Ovary (tissue), 9 donors: ENCODE results near the gene C9orf78. TPM values are rescaled to one million over a fixed set of nuclear protein-coding genes. Genes with fewer than 3 reads are reported as not detected.

Experiments
- DNase-seq, 5 donors: peaks; one replicate each; pipeline ENCODE4 v3.0.0-alpha.2; 2019 to 2020
- H3K27ac ChIP-seq, 2 donors: fragments of 200-600 bp; one replicate each; pipeline versions ENCODE4 v1.5.1 to v1.8.0; 2019 to 2022
- H3K27me3 ChIP-seq: fragments of 200-600 bp; one replicate; pipeline ENCODE4 v1.8.0; 2022
- H3K36me3 ChIP-seq: fragments of 200-600 bp; sonication (generic); one replicate; pipeline ENCODE4 v1.5.1; 2019
- H3K4me1 ChIP-seq: one replicate; pipeline ENCODE4 v1.8.1; 2013; ENCODE audit warnings: mild to moderate bottlenecking, moderate library complexity; ENCODE audit not compliant: insufficient read depth
- H3K4me3 ChIP-seq: fragments of 200-600 bp; sonication (generic); one replicate; pipeline ENCODE4 v1.5.1; 2017
- H3K9me3 ChIP-seq, 2 donors: fragments of 200-600 bp in 1 of 2; sonication (generic) in 1 of 2; one replicate each; pipeline versions ENCODE4 v1.5.1 to v1.8.1; 2013 to 2019; ENCODE audit warnings: mild to moderate bottlenecking in 1 of 2, moderate library complexity in 1 of 2
- EP300 ChIP-seq: sonication (generic); formaldehyde crosslinking; IDR thresholded peaks from one replicate; pipeline ENCODE4 v1.6.1; 2017; ENCODE audit warnings: antibody characterized with exemption
- POLR2A ChIP-seq: fragments of 450-650 bp; IDR thresholded peaks from one replicate; pipeline ENCODE4 v1.6.1; 2017; ENCODE audit warnings: antibody characterized with exemption, mild to moderate bottlenecking, moderate library complexity
- WGBS, 3 donors: extraction: QIAGEN DNeasy Blood & Tissue Kit in 1 of 3; methylation state at CpG; one replicate each; pipeline versions ENCODE4 v1.1.5 to v1.1.7; 2013 to 2017; 5-methylcytosine and 5-hydroxymethylcytosine counted together
- intact Hi-C, 4 donors: fragments of 100-400 bp; cut with DNase I; formaldehyde crosslinking; loops; one replicate each; pipeline versions ENCODE4 v1.11.0 to v1.15.1; 2022 to 2023
- polyA plus RNA-seq, 2 donors: library from polyadenylated mRNA; stranded (reverse); fragments of 200-250 nt in 1 of 2; fragments of 350-450 nt in 1 of 2; fragmentation: Illumina TruSeq in 1 of 2; extraction: RNeasy Lipid Tissue Mini Kit (QIAGEN cat#74804) in 1 of 2; gene quantifications; one replicate each; pipeline ENCODE4 v1.2.3, GENCODE V29; 2013 to 2014
- total RNA-seq, 7 donors: library from RNA; depleted of rRNA in 2 of 7; stranded (reverse); fragments of >200 nt in 2 of 7; fragmentation: NEBNext Ultra II Directional in 3 of 7; extraction: Animal tissue kit (Norgen Biotek cat#: 25700) in 3 of 7; gene quantifications; one replicate each; pipeline versions ENCODE4 v1.1.0 to v1.2.4, GENCODE V29; 2016 to 2023
- TF ChIP-seq, protein P1 (sequence below), 3 donors: fragments of 450-650 bp in 2 of 3; fragments of 200-600 bp in 1 of 3; IDR thresholded peaks; one replicate each; pipeline versions ENCODE4 v1.5.1 to v1.8.0; 2016 to 2022; ENCODE audit warnings: antibody characterized with exemption in 3 of 3, mild to moderate bottlenecking in 1 of 3
- donor health status: DM: no; HTN: no; CAD: no; lungs with moderate emphysema.
- donor health status: DM: no; HTN: no; CAD: no.
- donor health status: Bipolar disorder and iron deficiency.
- donor health status: DM: yes; HTN: yes; CAD: no.
- donor health status: DM: no; HTN: no; CAD: no.
- donor health status: DM: yes; HTN: yes; CAD: no.

The C9orf78 gene
- total and polyA plus RNA-seq, 9 donors = 34.1 to 130 (median 38.3) TPM

- DNase-seq = no peak
- Histone ChIP-seq H3K4me3 (no peak overlapping the region), H3K27me3 (no peaks in the 10 kb centered on the region), H3K9me3 (no peaks in the 10 kb centered on the region), H3K36me3 (no peaks in the 10 kb centered on the region), H3K4me1 (no peaks in the 10 kb centered on the region), H3K27ac (no peak overlapping the region)
- intact Hi-C loops = no loop called here
- WGBS, 3 donors = 88 to 97% (median 95%) methylated on average over 7 of the region's 7 CpGs
- no peak for TF ChIP-seq EP300
These were observed 41.7 kb upstream of the C9orf78 start for GRCh38 chr9:129876815-129877214.

DNA sequence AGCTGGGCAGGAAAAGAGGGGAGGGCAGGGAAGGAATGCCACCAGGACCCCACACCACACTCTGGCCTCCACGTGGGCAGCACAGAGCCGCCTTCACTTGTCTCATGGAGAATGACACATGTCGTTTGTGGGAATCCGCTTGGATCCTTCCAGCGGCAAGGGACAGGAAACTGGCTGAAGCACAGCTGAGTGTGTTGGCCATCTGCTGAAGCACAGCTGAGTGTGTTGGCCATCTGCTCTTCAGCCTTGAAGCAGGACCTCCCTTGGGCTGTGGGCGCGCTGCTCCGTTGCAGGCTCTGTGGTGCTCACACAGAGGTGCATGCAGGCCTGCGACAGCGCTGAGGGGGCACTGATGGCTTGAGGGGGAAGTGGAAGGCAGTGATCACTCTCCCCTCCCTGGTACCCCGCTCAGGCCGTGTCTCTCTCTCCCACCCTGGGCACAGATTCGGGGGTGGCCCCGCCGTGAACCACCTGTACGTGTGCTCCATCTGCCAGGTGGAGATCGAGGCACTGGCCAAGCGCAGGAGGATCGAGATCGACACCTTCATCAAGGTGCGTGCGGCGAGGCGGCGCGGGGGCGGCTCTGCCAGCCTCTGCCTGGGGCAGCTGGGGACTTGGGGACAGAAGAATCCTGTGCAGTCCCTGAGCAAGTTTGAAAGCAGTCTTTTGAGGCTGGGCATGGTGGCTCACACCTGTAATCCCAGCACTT lies 40.8 kb upstream of the C9orf78 start:
- Histone ChIP-seq H3K4me3 (no peak overlapping the region), H3K27ac (no peak overlapping the region), H3K36me3 (no peaks in the 10 kb centered on the region), H3K27me3 (no peaks in the 10 kb centered on the region), H3K4me1 (no peaks in the 10 kb centered on the region), H3K9me3 (no peaks in the 10 kb centered on the region)
- WGBS, 3 donors = 82 to 92% (median 87%) methylated on average over 25 to 27 of the region's 27 CpGs
- intact Hi-C loops = no loop called here
- no peak for DNase-seq
- TF ChIP-seq EP300 (no peak), POLR2A (no peak)
- TF ChIP-seq, protein P1, sequence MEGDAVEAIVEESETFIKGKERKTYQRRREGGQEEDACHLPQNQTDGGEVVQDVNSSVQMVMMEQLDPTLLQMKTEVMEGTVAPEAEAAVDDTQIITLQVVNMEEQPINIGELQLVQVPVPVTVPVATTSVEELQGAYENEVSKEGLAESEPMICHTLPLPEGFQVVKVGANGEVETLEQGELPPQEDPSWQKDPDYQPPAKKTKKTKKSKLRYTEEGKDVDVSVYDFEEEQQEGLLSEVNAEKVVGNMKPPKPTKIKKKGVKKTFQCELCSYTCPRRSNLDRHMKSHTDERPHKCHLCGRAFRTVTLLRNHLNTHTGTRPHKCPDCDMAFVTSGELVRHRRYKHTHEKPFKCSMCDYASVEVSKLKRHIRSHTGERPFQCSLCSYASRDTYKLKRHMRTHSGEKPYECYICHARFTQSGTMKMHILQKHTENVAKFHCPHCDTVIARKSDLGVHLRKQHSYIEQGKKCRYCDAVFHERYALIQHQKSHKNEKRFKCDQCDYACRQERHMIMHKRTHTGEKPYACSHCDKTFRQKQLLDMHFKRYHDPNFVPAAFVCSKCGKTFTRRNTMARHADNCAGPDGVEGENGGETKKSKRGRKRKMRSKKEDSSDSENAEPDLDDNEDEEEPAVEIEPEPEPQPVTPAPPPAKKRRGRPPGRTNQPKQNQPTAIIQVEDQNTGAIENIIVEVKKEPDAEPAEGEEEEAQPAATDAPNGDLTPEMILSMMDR (IDR thresholded peaks at IDR 0.05) = no peak

DNA sequence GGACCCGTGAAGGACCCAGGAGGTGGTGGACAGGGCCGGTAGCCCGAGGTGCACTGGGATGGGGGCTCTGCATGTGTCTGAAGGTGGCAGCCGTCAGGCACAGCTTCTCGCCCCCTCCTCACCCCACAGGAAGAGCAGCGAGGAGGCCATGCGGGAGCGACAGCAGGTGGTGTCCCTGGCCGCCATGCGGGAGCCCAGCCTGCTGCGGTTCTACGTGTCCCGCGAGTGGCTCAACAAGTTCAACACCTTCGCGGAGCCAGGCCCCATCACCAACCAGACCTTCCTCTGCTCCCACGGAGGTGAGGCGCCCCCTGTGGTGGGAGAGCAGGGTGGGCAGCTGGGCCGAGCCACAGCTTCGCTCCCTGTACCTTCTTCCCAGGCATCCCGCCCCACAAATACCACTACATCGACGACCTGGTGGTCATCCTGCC lies 40.1 kb upstream of the C9orf78 start:
- TF ChIP-seq POLR2A = no peak
- TF ChIP-seq, protein P1 (IDR thresholded peaks at IDR 0.05) = no peak
- TF ChIP-seq EP300 = no peak
- intact Hi-C loops = no loop called here
- no peaks in the 10 kb centered on the region for H3K36me3 ChIP-seq
- DNase-seq = no peak
- no peaks in the 10 kb centered on the region for H3K4me1 ChIP-seq
- WGBS, 3 donors = 74 to 89% (median 84%) methylated on average over 14 to 23 of the region's 23 CpGs
- H3K27ac ChIP-seq = no peak overlapping the region
- no peaks in the 10 kb centered on the region for H3K27me3 ChIP-seq
- no peak overlapping the region for H3K4me3 ChIP-seq
- no peaks in the 10 kb centered on the region for H3K9me3 ChIP-seq

DNA sequence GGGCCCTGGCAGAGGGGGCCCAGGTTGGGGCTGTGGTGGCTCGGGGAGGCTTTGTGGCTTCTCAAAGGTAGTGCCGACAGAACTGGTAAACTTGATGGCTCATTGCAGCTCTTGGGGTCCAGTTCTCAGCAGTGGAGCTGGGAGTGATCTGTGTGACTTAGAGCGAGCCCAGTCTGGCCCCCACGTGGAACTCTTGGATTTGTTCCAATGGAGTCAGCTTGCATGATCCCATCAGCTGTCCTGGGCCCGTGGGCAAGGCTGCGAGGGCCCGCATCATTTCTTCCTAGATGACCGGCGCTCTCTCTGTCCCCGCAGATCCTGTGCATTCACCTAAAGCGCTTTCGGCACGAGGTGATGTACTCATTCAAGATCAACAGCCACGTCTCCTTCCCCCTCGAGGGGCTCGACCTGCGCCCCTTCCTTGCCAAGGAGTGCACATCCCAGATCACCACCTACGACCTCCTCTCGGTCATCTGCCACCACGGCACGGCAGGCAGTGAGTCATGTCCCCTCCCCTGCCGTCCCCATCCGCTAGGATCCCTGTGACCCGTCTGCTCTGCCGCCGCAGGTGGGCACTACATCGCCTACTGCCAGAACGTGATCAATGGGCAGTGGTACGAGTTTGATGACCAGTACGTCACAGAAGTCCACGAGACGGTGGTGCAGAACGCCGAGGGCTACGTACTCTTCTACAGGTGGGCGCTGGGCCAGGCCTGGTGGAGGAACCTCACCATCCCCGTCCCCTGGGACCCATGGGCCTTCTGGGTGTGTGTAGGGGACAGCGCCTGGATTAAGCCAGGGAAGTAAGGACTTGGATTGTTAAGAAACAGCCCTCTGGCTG lies 39.4 kb upstream of the C9orf78 start:
- TF ChIP-seq POLR2A (no peak), EP300 (no peak)
- TF ChIP-seq, protein P1 (IDR thresholded peaks at IDR 0.05) = no peak
- H3K27me3 ChIP-seq = no peaks in the 10 kb centered on the region
- DNase-seq = no peak
- intact Hi-C loops = no loop called here
- H3K4me1 ChIP-seq = no peaks in the 10 kb centered on the region
- no peaks in the 10 kb centered on the region for H3K9me3 ChIP-seq
- H3K4me3 ChIP-seq = no peak overlapping the region
- H3K36me3 ChIP-seq = no peaks in the 10 kb centered on the region
- H3K27ac ChIP-seq = no peak overlapping the region
- 88 to 89% (median 89%) methylated on average over 38 of the region's 38 CpGs for WGBS, 3 donors
